Esophagus muscularis mucosa (tissue), 4 donors: Measurements from ENCODE around the gene RRP9.

ENCODE experiments used
- EP300 ChIP-seq: sonication (generic); formaldehyde crosslinking; IDR thresholded peaks from one replicate; pipeline ENCODE4 v1.6.1; 2017; ENCODE audit warnings: antibody characterized with exemption
- POLR2A ChIP-seq: fragments of 450-650 bp; IDR thresholded peaks from one replicate; pipeline ENCODE4 v1.6.1; 2017; ENCODE audit warnings: antibody characterized with exemption, moderate library complexity, mild to moderate bottlenecking, low read depth
- POLR2AphosphoS5 ChIP-seq, 2 donors: sonication (generic); formaldehyde crosslinking; IDR thresholded peaks; one replicate each; pipeline ENCODE4 v1.6.1; 2017; ENCODE audit warnings: antibody characterized with exemption in 2 of 2
- TF ChIP-seq, protein P1 (sequence below), 3 experiments: fragments of 200-600 bp in 2 of 3; fragments of 450-650 bp in 1 of 3; sonication (generic) in 2 of 3; IDR thresholded peaks; one replicate each; pipeline ENCODE4 v1.5.1; 2017 to 2019; ENCODE audit warnings: antibody characterized with exemption in 3 of 3, mild to moderate bottlenecking in 2 of 3, moderate library complexity in 1 of 3

DNA sequence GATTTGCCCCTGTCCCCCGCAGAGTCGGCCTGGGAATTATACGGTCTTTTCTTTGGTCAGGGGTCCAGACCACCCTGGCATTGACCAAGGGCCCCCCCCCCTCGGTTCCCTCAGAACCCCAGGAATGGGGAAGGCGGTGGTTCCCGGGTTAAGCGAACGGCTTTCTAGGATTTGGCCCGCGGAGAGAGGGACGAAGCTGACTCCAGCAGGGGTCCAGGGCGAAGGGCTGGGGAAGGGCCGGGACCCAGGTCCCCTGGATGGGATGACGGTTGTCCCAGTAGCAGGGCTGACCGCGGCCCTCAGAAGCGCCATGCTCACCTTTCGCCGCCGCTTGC, 274 bp downstream of the RRP9 start:
- TF ChIP-seq, protein P1, sequence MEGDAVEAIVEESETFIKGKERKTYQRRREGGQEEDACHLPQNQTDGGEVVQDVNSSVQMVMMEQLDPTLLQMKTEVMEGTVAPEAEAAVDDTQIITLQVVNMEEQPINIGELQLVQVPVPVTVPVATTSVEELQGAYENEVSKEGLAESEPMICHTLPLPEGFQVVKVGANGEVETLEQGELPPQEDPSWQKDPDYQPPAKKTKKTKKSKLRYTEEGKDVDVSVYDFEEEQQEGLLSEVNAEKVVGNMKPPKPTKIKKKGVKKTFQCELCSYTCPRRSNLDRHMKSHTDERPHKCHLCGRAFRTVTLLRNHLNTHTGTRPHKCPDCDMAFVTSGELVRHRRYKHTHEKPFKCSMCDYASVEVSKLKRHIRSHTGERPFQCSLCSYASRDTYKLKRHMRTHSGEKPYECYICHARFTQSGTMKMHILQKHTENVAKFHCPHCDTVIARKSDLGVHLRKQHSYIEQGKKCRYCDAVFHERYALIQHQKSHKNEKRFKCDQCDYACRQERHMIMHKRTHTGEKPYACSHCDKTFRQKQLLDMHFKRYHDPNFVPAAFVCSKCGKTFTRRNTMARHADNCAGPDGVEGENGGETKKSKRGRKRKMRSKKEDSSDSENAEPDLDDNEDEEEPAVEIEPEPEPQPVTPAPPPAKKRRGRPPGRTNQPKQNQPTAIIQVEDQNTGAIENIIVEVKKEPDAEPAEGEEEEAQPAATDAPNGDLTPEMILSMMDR (IDR thresholded peaks at IDR 0.05), result no peak
- TF ChIP-seq POLR2AphosphoS5 (IDR thresholded peaks at IDR 0.05) (no peak), POLR2A (no peak), EP300 (no peak)
